Neural crest cell (in vitro differentiated cells): ENCODE measurements around the gene PFN1. TPM values are rescaled to one million over a fixed set of nuclear protein-coding genes. Genes with fewer than 3 reads are reported as not detected.
"Not testable (repeated sequence)": the region's sequence is repeated elsewhere in the genome, so short reads cannot be mapped to it uniquely, and the experiment has no call there.

ENCODE experiments used
- DNase-seq: peaks from one replicate; pipeline ENCODE4 v3.0.0; 2021; ENCODE audit warnings: low read depth, mixed read lengths, low spot score
- H3K27ac Mint-ChIP-seq: one replicate; pipeline ENCODE4 v1.8.0; 2021; ENCODE audit warnings: mild to moderate bottlenecking, mixed read lengths; ENCODE audit not compliant: unreplicated experiment
- H3K27me3 Mint-ChIP-seq: 2 replicates; pipeline ENCODE4 v1.8.0; 2021; ENCODE audit warnings: low read depth, mild to moderate bottlenecking, mixed read lengths
- H3K36me3 Mint-ChIP-seq: 2 replicates; pipeline ENCODE4 v1.8.0; 2021; ENCODE audit warnings: low read depth, mild to moderate bottlenecking, mixed read lengths
- H3K4me1 Mint-ChIP-seq: 2 replicates; pipeline ENCODE4 v1.8.0; 2021; ENCODE audit warnings: mixed read lengths
- H3K4me3 Mint-ChIP-seq: one replicate; pipeline ENCODE4 v1.8.0; 2021; ENCODE audit warnings: mild to moderate bottlenecking, mixed read lengths
- H3K9me3 Mint-ChIP-seq: 2 replicates; pipeline ENCODE4 v1.8.0; 2021; ENCODE audit warnings: mixed read lengths
- total RNA-seq: library from RNA; stranded (reverse); gene quantifications from 2 replicates; pipeline ENCODE4 v1.2.1, GENCODE V29; 2021
- TF ChIP-seq, protein P1 (sequence below): fragments of 200-600 bp; sonication (generic); conservative IDR thresholded peaks from 2 replicates; pipeline ENCODE4 v1.5.0; 2021; ENCODE audit warnings: antibody characterized with exemption, mild to moderate bottlenecking

The PFN1 gene
- total RNA-seq, 1 donor from 2014 or later: 630 TPM

GRCh38 chr17:4908301-4908700 is 40.0 kb downstream of the PFN1 start:
- no peak overlapping the region for H3K27ac Mint-ChIP-seq
- DNase-seq: peak; percentile 38
- peaks cover 10% of the 10 kb centered on the region for H3K4me1 Mint-ChIP-seq
- no peak overlapping the region for H3K4me3 Mint-ChIP-seq
- peaks cover 11% of the 10 kb centered on the region for H3K27me3 Mint-ChIP-seq
- no peaks in the 10 kb centered on the region for H3K9me3 Mint-ChIP-seq
- TF ChIP-seq, protein P1, sequence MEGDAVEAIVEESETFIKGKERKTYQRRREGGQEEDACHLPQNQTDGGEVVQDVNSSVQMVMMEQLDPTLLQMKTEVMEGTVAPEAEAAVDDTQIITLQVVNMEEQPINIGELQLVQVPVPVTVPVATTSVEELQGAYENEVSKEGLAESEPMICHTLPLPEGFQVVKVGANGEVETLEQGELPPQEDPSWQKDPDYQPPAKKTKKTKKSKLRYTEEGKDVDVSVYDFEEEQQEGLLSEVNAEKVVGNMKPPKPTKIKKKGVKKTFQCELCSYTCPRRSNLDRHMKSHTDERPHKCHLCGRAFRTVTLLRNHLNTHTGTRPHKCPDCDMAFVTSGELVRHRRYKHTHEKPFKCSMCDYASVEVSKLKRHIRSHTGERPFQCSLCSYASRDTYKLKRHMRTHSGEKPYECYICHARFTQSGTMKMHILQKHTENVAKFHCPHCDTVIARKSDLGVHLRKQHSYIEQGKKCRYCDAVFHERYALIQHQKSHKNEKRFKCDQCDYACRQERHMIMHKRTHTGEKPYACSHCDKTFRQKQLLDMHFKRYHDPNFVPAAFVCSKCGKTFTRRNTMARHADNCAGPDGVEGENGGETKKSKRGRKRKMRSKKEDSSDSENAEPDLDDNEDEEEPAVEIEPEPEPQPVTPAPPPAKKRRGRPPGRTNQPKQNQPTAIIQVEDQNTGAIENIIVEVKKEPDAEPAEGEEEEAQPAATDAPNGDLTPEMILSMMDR: no peak
- peaks cover 3% of the 10 kb centered on the region for H3K36me3 Mint-ChIP-seq

DNA sequence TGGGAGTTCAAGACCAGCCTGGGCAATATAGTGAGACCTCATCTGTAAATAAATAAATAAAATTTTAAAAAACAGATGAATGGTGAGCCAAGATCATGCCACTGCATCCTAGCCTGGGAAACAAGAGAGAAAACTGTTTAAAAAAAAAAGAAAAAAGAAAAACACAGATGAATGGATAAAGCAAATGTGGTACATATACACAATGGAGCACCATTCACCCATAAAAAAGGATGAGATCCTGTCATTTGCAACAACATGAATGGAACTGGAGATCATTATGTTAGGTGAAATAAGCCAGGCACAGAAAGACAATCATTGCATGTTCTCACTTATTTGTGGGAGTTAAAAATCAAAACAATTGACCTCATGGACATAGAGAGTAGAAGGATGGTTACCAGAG is 41.7 kb downstream of the PFN1 start:
- not testable (repeated sequence) for H3K9me3 Mint-ChIP-seq, H3K36me3 Mint-ChIP-seq, DNase-seq, H3K27ac Mint-ChIP-seq, H3K4me3 Mint-ChIP-seq
- peaks cover 12% of the 10 kb centered on the region for H3K27me3 Mint-ChIP-seq
- H3K4me1 Mint-ChIP-seq: peaks cover 11% of the 10 kb centered on the region

DNA sequence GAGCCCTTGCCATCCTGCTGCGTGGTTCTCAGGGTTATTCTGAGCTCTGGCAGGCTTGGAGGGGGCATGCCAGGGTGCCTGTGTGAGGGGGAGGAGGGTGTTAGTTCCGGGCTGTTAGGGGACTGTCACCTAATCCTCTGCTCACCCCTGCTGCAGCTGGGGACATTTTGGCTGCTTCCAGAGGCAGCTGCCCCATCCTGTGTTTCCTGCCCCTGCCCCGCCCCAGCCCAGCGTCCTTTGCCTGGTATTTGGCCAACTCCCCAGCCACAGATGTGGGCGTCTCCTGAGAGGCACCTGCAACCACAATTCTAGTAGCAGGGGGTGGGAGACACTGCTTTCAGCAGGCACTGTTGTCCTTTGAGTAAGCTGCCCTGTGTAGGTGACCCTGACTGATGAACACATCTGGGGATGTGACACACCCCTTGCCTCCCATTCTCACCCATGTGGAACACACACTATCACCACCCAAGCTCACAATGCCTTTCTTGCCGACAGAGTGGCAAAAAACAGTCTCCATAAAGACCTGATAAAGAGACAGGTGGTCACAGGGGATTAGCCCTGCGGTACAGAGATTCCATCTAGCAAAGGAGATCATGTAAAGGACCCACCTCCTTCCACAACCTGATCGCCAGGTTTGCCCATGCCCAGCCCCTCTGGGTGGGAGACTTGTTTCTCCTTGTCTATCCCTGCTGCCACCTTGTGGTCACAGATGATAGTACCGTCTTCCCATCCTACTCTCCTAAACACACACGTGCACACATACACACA is 45.1 kb downstream of the PFN1 start, which contains the start of gene CHRNE:
TSS of gene CHRNE (minus strand) at position 48 of the 768 bp plus-strand sequence. CDS start at position 13, 35 bp downstream.
- Mint-ChIP-seq H3K27me3 (peaks cover 20% of the 10 kb centered on the region), H3K36me3 (peaks cover 3% of the 10 kb centered on the region), H3K4me1 (peaks cover 10% of the 10 kb centered on the region), H3K4me3 (peak within 1 kb of the TSS; percentile 69), H3K9me3 (no peaks in the 10 kb centered on the region), H3K27ac (peak within 1 kb of the TSS; percentile 83)
- DNase-seq: peak; percentile 74
- TF ChIP-seq, protein P1: peak; percentile 79

- H3K27ac Mint-ChIP-seq: no peak overlapping the region
- peaks cover 10% of the 10 kb centered on the region for H3K4me1 Mint-ChIP-seq
- no peak for DNase-seq
- H3K9me3 Mint-ChIP-seq: no peaks in the 10 kb centered on the region
- H3K4me3 Mint-ChIP-seq: no peak overlapping the region
- TF ChIP-seq, protein P1: no peak
- peaks cover 20% of the 10 kb centered on the region for H3K27me3 Mint-ChIP-seq
- peaks cover 3% of the 10 kb centered on the region for H3K36me3 Mint-ChIP-seq
Observed at GRCh38 chr17:4902540-4902939, 45.8 kb downstream of the PFN1 start.

DNA sequence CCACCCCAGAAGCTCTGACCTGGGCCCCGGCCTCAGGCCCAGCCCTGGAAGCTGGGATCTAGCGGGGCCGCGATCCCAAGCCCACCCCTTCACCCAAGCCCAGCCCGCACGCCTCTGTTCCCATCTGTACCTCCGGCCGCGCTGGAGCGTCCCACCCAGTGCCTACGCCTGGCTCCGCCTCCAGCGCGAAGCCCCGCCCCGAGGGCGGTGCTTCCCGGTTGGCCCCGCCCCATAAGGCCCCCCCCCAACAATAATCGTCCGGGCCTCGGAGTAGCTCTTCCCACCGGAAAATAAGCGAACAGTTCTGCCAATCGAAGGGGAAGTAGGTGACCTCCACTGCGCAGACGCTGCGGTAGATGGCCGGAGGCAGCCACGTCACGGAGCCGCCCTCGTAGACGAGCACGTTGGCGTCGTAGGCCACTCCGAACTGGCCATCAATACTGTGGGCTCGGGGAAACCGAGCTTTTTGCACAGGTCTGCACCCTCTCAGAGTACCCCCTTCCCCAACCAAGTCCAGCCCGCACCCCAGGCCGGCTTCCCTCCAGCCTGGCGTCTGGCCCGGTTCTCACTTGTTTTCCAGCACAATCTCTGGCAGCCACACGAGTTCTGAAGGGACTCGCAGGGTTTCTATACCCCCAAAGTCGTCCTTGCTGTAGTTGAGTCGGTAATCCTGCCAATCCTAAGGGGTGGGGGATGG is 46.5 kb downstream of the PFN1 start:
- TF ChIP-seq, protein P1: no peak
- Mint-ChIP-seq H3K9me3 (no peaks in the 10 kb centered on the region), H3K27ac (no peak overlapping the region), H3K4me3 (no peak overlapping the region), H3K4me1 (peaks cover 10% of the 10 kb centered on the region), H3K27me3 (peaks cover 20% of the 10 kb centered on the region), H3K36me3 (peaks cover 3% of the 10 kb centered on the region)
- no peak for DNase-seq
